Measurements from ENCODE around the gene GPR37L1.

DNA sequence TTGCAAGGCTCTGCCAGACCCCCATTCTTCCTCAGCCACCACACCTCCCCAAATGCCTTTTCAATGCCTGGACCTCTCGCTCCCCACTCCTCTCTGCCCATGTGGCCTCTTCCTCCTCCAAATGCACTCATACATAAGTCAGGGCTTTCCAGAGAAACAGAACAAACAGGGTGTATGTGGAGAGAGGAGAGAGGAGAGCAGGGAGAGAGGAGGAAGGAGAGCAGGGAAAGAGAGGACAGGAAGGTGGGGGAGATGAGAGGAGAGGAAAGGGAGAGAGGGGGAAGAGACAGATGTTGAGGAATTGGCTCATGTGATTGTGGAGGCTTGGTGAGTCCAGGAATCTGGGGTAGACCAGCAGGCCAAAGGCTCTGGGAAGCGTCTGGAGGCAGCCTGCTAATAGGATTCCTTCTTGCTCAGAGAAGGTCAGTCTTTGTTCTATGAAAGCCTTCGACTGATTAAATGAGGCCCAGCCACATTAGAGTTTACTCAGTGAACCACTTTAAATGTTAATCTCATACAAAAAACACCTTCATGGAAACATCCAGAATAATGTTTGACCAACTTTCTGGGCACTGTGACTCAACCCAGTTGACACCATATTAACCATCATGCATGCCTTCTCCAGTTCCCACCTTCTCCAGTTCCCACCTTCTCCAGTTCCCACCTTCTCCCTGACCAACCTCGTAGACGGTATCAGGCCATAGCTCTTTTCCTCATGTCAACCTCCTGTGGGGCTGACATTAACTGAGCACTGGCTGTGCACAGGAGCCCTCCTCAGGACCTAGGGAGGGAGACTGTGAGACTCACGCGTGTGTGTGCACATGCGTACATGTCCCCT is 59.5 kb downstream of the GPR37L1 start:
- TF ChIP-seq, protein P1, sequence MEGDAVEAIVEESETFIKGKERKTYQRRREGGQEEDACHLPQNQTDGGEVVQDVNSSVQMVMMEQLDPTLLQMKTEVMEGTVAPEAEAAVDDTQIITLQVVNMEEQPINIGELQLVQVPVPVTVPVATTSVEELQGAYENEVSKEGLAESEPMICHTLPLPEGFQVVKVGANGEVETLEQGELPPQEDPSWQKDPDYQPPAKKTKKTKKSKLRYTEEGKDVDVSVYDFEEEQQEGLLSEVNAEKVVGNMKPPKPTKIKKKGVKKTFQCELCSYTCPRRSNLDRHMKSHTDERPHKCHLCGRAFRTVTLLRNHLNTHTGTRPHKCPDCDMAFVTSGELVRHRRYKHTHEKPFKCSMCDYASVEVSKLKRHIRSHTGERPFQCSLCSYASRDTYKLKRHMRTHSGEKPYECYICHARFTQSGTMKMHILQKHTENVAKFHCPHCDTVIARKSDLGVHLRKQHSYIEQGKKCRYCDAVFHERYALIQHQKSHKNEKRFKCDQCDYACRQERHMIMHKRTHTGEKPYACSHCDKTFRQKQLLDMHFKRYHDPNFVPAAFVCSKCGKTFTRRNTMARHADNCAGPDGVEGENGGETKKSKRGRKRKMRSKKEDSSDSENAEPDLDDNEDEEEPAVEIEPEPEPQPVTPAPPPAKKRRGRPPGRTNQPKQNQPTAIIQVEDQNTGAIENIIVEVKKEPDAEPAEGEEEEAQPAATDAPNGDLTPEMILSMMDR (IDR thresholded peaks at IDR 0.05; ENCODE audit: insufficient read depth, low read length, poor library complexity, severe bottlenecking), result no peak
- TF ChIP-seq EZH2phosphoT487 (conservative IDR thresholded peaks at IDR 0.05; ENCODE audit: low read length), result no peak

All from SU-DHL-6 (cell line).